ENCODE measurements around the gene IRGC.

The IRGC gene

DNA sequence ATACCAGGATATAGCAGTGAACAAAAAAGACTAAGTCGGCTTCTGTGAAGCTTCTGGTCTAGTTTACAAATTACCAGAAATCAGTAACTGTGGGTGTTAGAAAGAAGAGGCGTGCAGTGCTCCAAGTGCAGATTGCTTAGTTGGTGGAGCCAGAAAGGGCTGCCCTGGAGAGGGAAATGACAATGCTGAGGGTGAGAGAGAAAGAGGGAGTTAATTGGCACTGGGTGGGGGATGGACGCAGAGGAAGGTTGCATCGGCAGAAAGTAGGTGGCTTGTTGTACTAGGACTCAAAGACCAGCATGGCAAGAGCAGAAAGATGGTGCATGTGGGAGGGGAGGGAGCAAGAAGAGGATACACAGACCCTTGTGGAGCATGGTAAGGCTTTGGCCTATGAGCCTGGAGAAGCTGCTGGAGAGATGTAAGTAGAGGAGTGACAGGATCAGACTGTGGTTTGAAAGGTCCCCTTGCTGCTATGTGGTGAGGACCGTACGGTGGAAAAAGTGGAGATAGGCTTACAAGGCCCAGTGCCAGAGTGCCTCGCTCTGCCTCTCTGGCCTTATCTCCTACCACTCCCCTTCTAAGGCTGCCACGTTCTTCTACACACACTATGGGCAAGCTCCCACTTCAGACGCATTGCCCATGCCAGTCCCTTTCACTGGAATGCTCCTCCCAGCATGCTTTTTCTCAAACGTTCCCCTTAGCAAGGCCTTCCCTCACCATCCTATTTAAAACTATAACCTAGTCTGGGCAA lies 25.4 kb downstream of the IRGC start:
- Histone ChIP-seq H3K9me2 (replicated peaks; ENCODE audit: insufficient read depth, low read length) (no peaks in the 10 kb centered on the region), H3F3A (ENCODE audit: insufficient read depth) (no peaks in the 10 kb centered on the region), H3K4me2 (ENCODE audit: low read depth, low read length, poor library complexity, severe bottlenecking) (no peak overlapping the region), H3K9me3 (ENCODE audit: insufficient read depth, low read length) (no peaks in the 10 kb centered on the region), H4K20me1 (ENCODE audit: low read depth, low read length) (no peaks in the 10 kb centered on the region), H2AFZ (ENCODE audit: low read depth, low read length, severe bottlenecking) (no peak overlapping the region), H3K9ac (ENCODE audit: low read length) (no peak overlapping the region), H3K27ac (ENCODE audit: low read depth, low read length) (no peak overlapping the region), H3K4me3 (ENCODE audit: insufficient read depth, low read length, poor library complexity, severe bottlenecking) (no peak overlapping the region), H3K27me3 (ENCODE audit: low read length) (no peaks in the 10 kb centered on the region), H3K79me2 (ENCODE audit: insufficient read depth, low read length) (no peaks in the 10 kb centered on the region), H3K36me3 (ENCODE audit: low read length) (peaks cover 5% of the 10 kb centered on the region)
- no peak for TF ChIP-seq CTCF (IDR thresholded peaks at IDR 0.05; ENCODE audit: insufficient read depth, low read length, poor library complexity, severe bottlenecking)
- no peak for TF ChIP-seq EZH2phosphoT487 (conservative IDR thresholded peaks at IDR 0.05; ENCODE audit: low read length)

GRCh38 chr19:43743059-43743458 lies 27.2 kb downstream of the IRGC start:
- H3K9me3 ChIP-seq (ENCODE audit: insufficient read depth, low read length): no peaks in the 10 kb centered on the region
- H3F3A ChIP-seq (ENCODE audit: insufficient read depth): no peaks in the 10 kb centered on the region
- no peaks in the 10 kb centered on the region for H3K9me2 ChIP-seq (replicated peaks; ENCODE audit: insufficient read depth, low read length)
- no peak overlapping the region for H3K4me2 ChIP-seq (ENCODE audit: low read depth, low read length, poor library complexity, severe bottlenecking)
- H3K27ac ChIP-seq (ENCODE audit: low read depth, low read length): no peak overlapping the region
- H3K27me3 ChIP-seq (ENCODE audit: low read length): no peaks in the 10 kb centered on the region
- peaks cover 5% of the 10 kb centered on the region for H3K36me3 ChIP-seq (ENCODE audit: low read length)
- no peaks in the 10 kb centered on the region for H4K20me1 ChIP-seq (ENCODE audit: low read depth, low read length)
- no peak overlapping the region for H3K4me3 ChIP-seq (ENCODE audit: insufficient read depth, low read length, poor library complexity, severe bottlenecking)
- H3K79me2 ChIP-seq (ENCODE audit: insufficient read depth, low read length): no peaks in the 10 kb centered on the region
- TF ChIP-seq EZH2phosphoT487 (conservative IDR thresholded peaks at IDR 0.05; ENCODE audit: low read length) (no peak), CTCF (IDR thresholded peaks at IDR 0.05; ENCODE audit: insufficient read depth, low read length, poor library complexity, severe bottlenecking) (no peak)
- H3K9ac ChIP-seq (ENCODE audit: low read length): no peak overlapping the region
- H2AFZ ChIP-seq (ENCODE audit: low read depth, low read length, severe bottlenecking): no peak overlapping the region

DNA sequence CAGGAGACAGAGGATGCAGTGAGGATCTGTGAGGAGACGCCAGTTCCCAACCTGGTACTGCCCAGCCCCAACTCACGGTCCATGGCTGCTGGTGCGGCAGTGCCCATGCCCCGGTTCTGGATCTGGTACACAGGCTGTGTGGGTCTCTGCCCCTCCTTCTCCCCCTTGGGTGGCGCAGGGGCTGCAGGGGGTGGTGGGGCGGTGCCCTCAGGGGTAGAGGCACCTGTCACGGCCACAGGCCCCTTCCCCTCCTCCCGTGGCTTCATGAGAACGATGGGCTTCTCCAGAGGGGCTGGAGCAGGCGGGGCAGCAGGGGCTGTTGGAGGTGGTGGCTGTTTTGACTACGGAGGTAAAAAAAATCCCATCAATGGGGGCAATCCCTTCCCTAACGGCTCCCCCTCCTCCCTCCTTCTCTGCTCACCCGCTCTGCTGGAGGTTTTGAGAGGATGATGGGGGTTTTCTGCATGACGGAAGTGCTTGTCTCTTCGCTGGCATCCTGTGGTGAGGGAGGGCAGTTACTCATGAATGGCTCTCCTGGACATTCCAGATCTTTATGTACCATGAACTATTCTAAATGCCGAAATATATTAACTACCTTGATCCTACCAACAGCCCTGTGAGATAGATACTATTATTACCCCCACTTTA lies 31.8 kb downstream of the IRGC start:
- Histone ChIP-seq H2AFZ (ENCODE audit: low read depth, low read length, severe bottlenecking) (no peak overlapping the region), H3K9me2 (replicated peaks; ENCODE audit: insufficient read depth, low read length) (no peaks in the 10 kb centered on the region), H3K4me2 (ENCODE audit: low read depth, low read length, poor library complexity, severe bottlenecking) (no peak overlapping the region), H3K27me3 (ENCODE audit: low read length) (no peaks in the 10 kb centered on the region), H3K9ac (ENCODE audit: low read length) (no peak overlapping the region), H3K36me3 (ENCODE audit: low read length) (peaks cover 9% of the 10 kb centered on the region; the same call in 1 of the 2 replicates), H3K4me3 (ENCODE audit: insufficient read depth, low read length, poor library complexity, severe bottlenecking) (no peak overlapping the region), H4K20me1 (ENCODE audit: low read depth, low read length) (no peaks in the 10 kb centered on the region), H3K79me2 (ENCODE audit: insufficient read depth, low read length) (peaks cover under 1% of the 10 kb centered on the region; the same call in 1 of the 2 replicates), H3F3A (ENCODE audit: insufficient read depth) (0 out of 2 replicates have a peak, but pooled peaks cover 1% of the 10 kb centered on the region), H3K27ac (ENCODE audit: low read depth, low read length) (no peak overlapping the region), H3K9me3 (ENCODE audit: insufficient read depth, low read length) (no peaks in the 10 kb centered on the region)
- TF ChIP-seq CTCF (IDR thresholded peaks at IDR 0.05; ENCODE audit: insufficient read depth, low read length, poor library complexity, severe bottlenecking) (no peak), EZH2phosphoT487 (conservative IDR thresholded peaks at IDR 0.05; ENCODE audit: low read length) (no peak)

Data from SU-DHL-6 (cell line).